HepG2 (cell line): Measurements from ENCODE around the gene C6orf15. TPM values are rescaled to one million over a fixed set of nuclear protein-coding genes. Genes with fewer than 3 reads are reported as not detected.

Experiments used
- ATAC-seq: fragments of 200-7000 bp; cut with Tn5 transposase; 3 replicates; pipeline ENCODE4 v1.9.1; 2020; ENCODE audit warnings: mild to moderate bottlenecking, moderate library complexity
- BruUV-seq: library from RNA; stranded (reverse); fragments of 400-500 nt; replicated peaks from 2 replicates; lab custom pipeline; 2021; lab: Mats Ljungman, UMichigan
- CTCF ChIA-PET: fragments of 300-600 bp; formaldehyde crosslinking; extraction: SDS; loops from one replicate; lab custom pipeline; 2021; ENCODE audit warnings: low total read pairs, inconsistent platforms, low intra/inter-chr PET ratio; lab: Yijun Ruan, JAX
- POLR2A ChIA-PET: fragments of 350-600 bp; sonication (Branson Sonifier 250); formaldehyde crosslinking; loops from one replicate; lab custom pipeline; 2020; ENCODE audit warnings: antibody characterized with exemption, inconsistent platforms; lab: Yijun Ruan, JAX
- DNase-seq: peaks from one replicate; pipeline ENCODE4 v3.0.0-alpha.2; 2015; ENCODE audit warnings: low spot score
- FAIRE-seq: peaks from 3 replicates; lab custom pipeline; 2011; peaks lifted over from hg19 to GRCh38; lab: Jason Lieb, UNC
- H2AFZ ChIP-seq: one replicate; pipeline ENCODE4 v1.6.1; 2011; ENCODE audit warnings: low read length, inconsistent platforms
- H3K27ac ChIP-seq: fragments of 300-600 bp; 3 replicates; pipeline ENCODE4 v1.8.0; 2011; ENCODE audit warnings: mixed run types, mild to moderate bottlenecking, mixed read lengths, low read length, inconsistent platforms; ENCODE audit not compliant: insufficient read depth; ENCODE audit errors: extremely low read length
- H3K27me3 ChIP-seq, 2 experiments: fragments of 200-600 bp in 1 of 2; 2 replicates in 1 of 2; 3 replicates in 1 of 2; pipeline versions ENCODE4 v1.6.0 to v1.8.0; 2011; ENCODE audit warnings: low read length in 2 of 2, mild to moderate bottlenecking in 2 of 2, moderate library complexity in 2 of 2, inconsistent platforms in 1 of 2; ENCODE audit not compliant: insufficient read depth in 2 of 2, control insufficient read depth in 1 of 2
- H3K36me3 ChIP-seq, 2 experiments: fragments of 200-600 bp in 1 of 2; replicated peaks in 1 of 2; 2 replicates in 1 of 2; 3 replicates in 1 of 2; pipeline versions ENCODE4 v1.5.1 to v1.8.0; 2011; ENCODE audit warnings: low read length in 2 of 2, inconsistent platforms in 1 of 2; ENCODE audit not compliant: insufficient read depth in 2 of 2, control insufficient read depth in 1 of 2
- H3K4me1 ChIP-seq: 2 replicates; pipeline ENCODE4 v1.5.1; 2012; ENCODE audit warnings: low read length, inconsistent platforms; ENCODE audit not compliant: insufficient read depth
- H3K4me2 ChIP-seq: 2 replicates; pipeline ENCODE4 v1.6.0; 2011; ENCODE audit warnings: low read depth, low read length, inconsistent platforms
- H3K4me3 ChIP-seq, 3 experiments: fragments of 200-600 bp in 1 of 3; sonication (generic), shearing (Covaris generic) in 1 of 3; replicated peaks in 1 of 3; 2 replicates each; pipeline ENCODE4 v1.5.1; 2011 to 2016; ENCODE audit warnings: low read length in 3 of 3, inconsistent platforms in 2 of 3, low read depth in 2 of 3, mild to moderate bottlenecking in 2 of 3, control low read depth in 1 of 3, mixed read lengths in 1 of 3; ENCODE audit not compliant: insufficient read depth in 1 of 3
- H3K79me2 ChIP-seq: one replicate; pipeline ENCODE4 v1.6.1; 2011; ENCODE audit warnings: low read length, inconsistent platforms; ENCODE audit not compliant: insufficient read depth
- H3K9ac ChIP-seq: 2 replicates; pipeline ENCODE4 v1.6.0; 2011; ENCODE audit warnings: mild to moderate bottlenecking, low read depth, low read length, inconsistent platforms; ENCODE audit not compliant: insufficient read depth
- H3K9me3 ChIP-seq: 2 replicates; pipeline ENCODE4 v1.5.1; 2012; ENCODE audit warnings: mild to moderate bottlenecking, low read length
- H4K20me1 ChIP-seq: 2 replicates; pipeline ENCODE4 v1.6.0; 2011; ENCODE audit warnings: inconsistent platforms, mild to moderate bottlenecking, low read length, moderate library complexity; ENCODE audit not compliant: insufficient read depth
- CEBPB ChIP-seq: IDR thresholded peaks from 2 replicates; pipeline ENCODE4 v1.6.1; 2011; ENCODE audit warnings: low read depth, low read length, improper control_type of control experiment, borderline replicate concordance
- FOSL2 ChIP-seq: sonication (generic); formaldehyde crosslinking; IDR thresholded peaks from 2 replicates; pipeline ENCODE4 v1.4.0; 2020; ENCODE audit warnings: missing genetic modification reagents
- GATAD2A ChIP-seq: IDR thresholded peaks from 2 replicates; pipeline ENCODE4 v1.6.1; 2016
- NFRKB ChIP-seq: fragments of 450-650 bp; IDR thresholded peaks from 2 replicates; pipeline ENCODE4 v1.6.1; 2017
- POLR2AphosphoS5 ChIP-seq: IDR thresholded peaks from 2 replicates; pipeline ENCODE4 v1.6.1; 2012; ENCODE audit warnings: low read depth, low read length
- RNF2 ChIP-seq: fragments of 450-650 bp; conservative IDR thresholded peaks from 2 replicates; pipeline ENCODE4 v1.6.1; 2016; ENCODE audit warnings: low read depth
- ZBTB10 ChIP-seq: sonication (generic); formaldehyde crosslinking; IDR thresholded peaks from 2 replicates; pipeline ENCODE4 v1.4.0; 2020; ENCODE audit warnings: missing genetic modification reagents, borderline replicate concordance
- ZNF362 ChIP-seq: sonication (generic); formaldehyde crosslinking; IDR thresholded peaks from 2 replicates; pipeline ENCODE4 v1.4.0; 2020; ENCODE audit warnings: missing genetic modification reagents, mild to moderate bottlenecking, borderline replicate concordance
- WGBS: methylation state at CpG from one replicate; pipeline ENCODE4 v1.1.6; 2017; ENCODE audit warnings: low lambda C conversion rate; 5-methylcytosine and 5-hydroxymethylcytosine counted together
- in situ Hi-C: cut with HindIII; loops from 2 replicates; pipeline ENCODE4 v1.10.0; 2017; ENCODE audit warnings: low pct_unique_long_range_greater_than_20kb; ENCODE audit not compliant: extremely low pct_ligation_motif_present
- intact Hi-C: fragments of 100-400 bp; cut with micrococcal nuclease; formaldehyde crosslinking; loops from one replicate; pipeline ENCODE4 v1.10.0; 2022; ENCODE audit not compliant: unreplicated experiment
- polyA plus RNA-seq, 8 experiments: library from polyadenylated mRNA; depleted of rRNA in 3 of 8; stranded (reverse) in 7 of 8; unstranded in 1 of 8; fragments of >200 nt; fragmentation: Illumina TruSeq in 4 of 8; extraction: Trizol in 4 of 8; gene quantifications; 2 replicates each; pipeline versions ENCODE4 v1.2.1 to v1.2.3, GENCODE V29; 2011 to 2016; ENCODE audit warnings: low read depth in 4 of 8, missing spikeins in 1 of 8, mixed read lengths in 1 of 8; ENCODE audit not compliant: insufficient read depth in 1 of 8
- total RNA-seq, 5 experiments: library from RNA; depleted of rRNA; stranded (reverse); fragments of >200 nt; fragmentation: Illumina TruSeq; extraction: Trizol; gene quantifications; 2 replicates each; pipeline ENCODE4 v1.2.3, GENCODE V29; 2016; ENCODE audit warnings: low read depth in 1 of 5

C6orf15 gene
- total and polyA plus RNA-seq, 2 of the 13 experiments (the other 11 are each of a cell fraction or from before 2014, with no cell fraction given): not detected

GRCh38 chr6:31076611-31077010 lies 35.8 kb downstream of the C6orf15 start:
- no TSS peak for BruUV-seq
- Histone ChIP-seq H2AFZ (no peak overlapping the region), H3K9ac (no peak overlapping the region), H3K9me3 (no peaks in the 10 kb centered on the region), H3K36me3 (no peaks in the 10 kb centered on the region), H3K79me2 (no peaks in the 10 kb centered on the region), H4K20me1 (no peaks in the 10 kb centered on the region), H3K4me1 (peaks cover 6% of the 10 kb centered on the region; the same call in 1 of the 2 replicates), H3K4me2 (no peak overlapping the region), H3K27me3 (peaks cover 0 to 11% of the 10 kb centered on the region in 2 experiments; a peak in 4 of 5 replicates), H3K27ac (no peak overlapping the region), H3K4me3 (no peak overlapping the region)
- in situ Hi-C loops (loop anchor here (5.0 to 25.0 kb wide), 3 partner anchors 159 to 614 kb away; partner anchors contain the start of genes NRM and PPP1R18), intact Hi-C loops (no loop called here)
- FAIRE-seq: peak; percentile 32
- 83% methylated on average over 4 of the region's 4 CpGs for WGBS
- no peak for ATAC-seq
- TF ChIP-seq POLR2AphosphoS5 (no peak), RNF2 (no peak)
- POLR2A ChIA-PET: no interaction called here
- DNase-seq: no peak
- CTCF ChIA-PET: no interaction called here

- POLR2A ChIA-PET: no interaction called here
- FAIRE-seq: no peak
- no peak for DNase-seq
- 70% methylated on average over 1 of the region's 1 CpG for WGBS
- H3K4me2 ChIP-seq: no peak overlapping the region
- no peak overlapping the region for H3K4me3 ChIP-seq
- no peaks in the 10 kb centered on the region for H3K79me2 ChIP-seq
- no peak overlapping the region for H3K9ac ChIP-seq
- intact Hi-C loops (no loop called here), in situ Hi-C loops (loop anchor here (5.0 to 25.0 kb wide), 3 partner anchors 158 to 613 kb away; partner anchors contain the start of genes NRM and PPP1R18)
- H4K20me1 ChIP-seq: no peaks in the 10 kb centered on the region
- H3K27me3 ChIP-seq: peaks cover 0 to 11% of the 10 kb centered on the region in 2 experiments; a peak in 4 of 5 replicates
- no peaks in the 10 kb centered on the region for H3K9me3 ChIP-seq
- no TSS peak for BruUV-seq
- TF ChIP-seq NFRKB (no peak), GATAD2A (0 out of 2 replicates have a peak, but pooled peaks have one; percentile 15), CEBPB (peak; percentile 35; the same call in 1 of the 2 replicates), FOSL2 (CRISPR knock-in tag) (peak; percentile 77), ZBTB10 (CRISPR knock-in tag) (0 out of 2 replicates have a peak, but pooled peaks have one; percentile 31), ZNF362 (peak; percentile 44; the same call in 1 of the 2 replicates)
- ATAC-seq: no peak
- CTCF ChIA-PET: no interaction called here
- H3K4me1 ChIP-seq: peaks cover 6% of the 10 kb centered on the region; the same call in 1 of the 2 replicates
- H2AFZ ChIP-seq: no peak overlapping the region
- H3K27ac ChIP-seq: no peak overlapping the region
- no peaks in the 10 kb centered on the region for H3K36me3 ChIP-seq
These were observed 36.8 kb downstream of the C6orf15 start for GRCh38 chr6:31075528-31075927.
